HG02884 (cell line): Measurements from ENCODE around the gene SFXN5.
"Not testable (repeated sequence)": the region's sequence is repeated elsewhere in the genome, so short reads cannot be mapped to it uniquely, and the experiment has no call there.

Experiments used
- ATAC-seq: cut with Tn5 transposase; IDR thresholded peaks from one replicate; pipeline ENCODE4 v1.9.1; 2021; ENCODE audit warnings: mild to moderate bottlenecking, moderate library complexity; ENCODE audit not compliant: unreplicated experiment

The SFXN5 gene

DNA sequence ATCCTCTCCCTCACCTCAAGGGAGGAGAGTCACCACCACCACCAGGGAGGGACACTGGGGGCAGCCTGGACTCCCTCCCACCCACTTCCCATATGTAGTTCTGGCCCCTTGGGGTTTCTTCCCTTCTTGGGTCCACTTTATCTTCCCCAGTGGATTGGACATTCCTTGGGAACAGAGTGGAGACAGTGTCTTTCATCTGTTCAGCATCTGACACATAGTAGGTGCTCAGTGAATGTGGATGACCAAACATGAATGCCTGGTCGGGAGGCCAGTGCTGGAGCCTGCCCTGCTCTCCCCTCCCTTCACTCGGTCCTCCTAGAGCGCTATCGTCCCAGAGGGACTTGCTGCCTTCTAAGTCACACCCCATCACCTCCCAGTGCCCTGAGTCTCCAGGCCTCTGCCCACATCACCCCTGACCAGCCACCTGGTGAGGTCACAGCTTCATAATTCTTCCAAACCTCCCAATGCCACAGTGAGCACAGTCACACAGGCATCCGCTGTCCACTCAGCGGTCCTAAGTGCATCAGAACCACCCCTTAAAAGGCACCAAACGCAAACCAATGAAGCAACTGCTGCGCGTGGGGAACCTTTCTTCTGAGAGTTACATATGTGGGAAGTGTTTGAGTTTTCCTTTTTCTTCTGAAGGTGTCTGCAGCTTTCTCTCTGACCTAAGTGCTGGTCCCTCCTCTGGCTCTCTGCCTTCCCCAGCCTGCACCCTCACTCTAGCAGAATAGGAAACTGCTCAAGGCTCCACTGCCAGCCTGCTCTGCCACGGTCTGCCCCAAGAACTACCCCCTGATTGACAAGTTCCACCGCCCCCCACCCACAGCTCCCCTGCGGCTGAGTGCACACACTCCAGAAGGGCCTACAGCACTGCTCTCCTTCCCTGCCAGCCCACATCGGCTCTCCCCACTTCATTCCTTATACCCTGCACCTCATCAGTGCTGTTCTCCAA lies 7.2 kb upstream of the SFXN5 start:
- ATAC-seq: no peak

DNA sequence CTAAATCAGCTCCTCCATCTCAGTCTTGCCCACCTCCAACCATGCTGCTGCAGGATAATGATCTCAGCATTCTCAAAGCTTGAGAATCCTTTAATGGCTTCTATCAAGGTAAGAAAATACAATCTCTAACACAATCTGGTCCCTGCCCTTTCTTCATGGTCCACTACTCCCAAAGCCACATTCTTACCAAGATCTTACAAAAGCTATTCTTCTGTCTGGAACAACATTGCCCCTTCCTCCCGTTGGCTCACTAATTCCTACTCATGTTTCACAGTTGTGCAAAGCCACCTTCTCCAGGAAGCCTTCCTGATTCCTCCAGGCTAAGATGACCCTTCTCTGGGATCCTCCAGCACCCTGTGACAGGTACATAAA lies 5.9 kb upstream of the SFXN5 start:
- no peak for ATAC-seq

DNA sequence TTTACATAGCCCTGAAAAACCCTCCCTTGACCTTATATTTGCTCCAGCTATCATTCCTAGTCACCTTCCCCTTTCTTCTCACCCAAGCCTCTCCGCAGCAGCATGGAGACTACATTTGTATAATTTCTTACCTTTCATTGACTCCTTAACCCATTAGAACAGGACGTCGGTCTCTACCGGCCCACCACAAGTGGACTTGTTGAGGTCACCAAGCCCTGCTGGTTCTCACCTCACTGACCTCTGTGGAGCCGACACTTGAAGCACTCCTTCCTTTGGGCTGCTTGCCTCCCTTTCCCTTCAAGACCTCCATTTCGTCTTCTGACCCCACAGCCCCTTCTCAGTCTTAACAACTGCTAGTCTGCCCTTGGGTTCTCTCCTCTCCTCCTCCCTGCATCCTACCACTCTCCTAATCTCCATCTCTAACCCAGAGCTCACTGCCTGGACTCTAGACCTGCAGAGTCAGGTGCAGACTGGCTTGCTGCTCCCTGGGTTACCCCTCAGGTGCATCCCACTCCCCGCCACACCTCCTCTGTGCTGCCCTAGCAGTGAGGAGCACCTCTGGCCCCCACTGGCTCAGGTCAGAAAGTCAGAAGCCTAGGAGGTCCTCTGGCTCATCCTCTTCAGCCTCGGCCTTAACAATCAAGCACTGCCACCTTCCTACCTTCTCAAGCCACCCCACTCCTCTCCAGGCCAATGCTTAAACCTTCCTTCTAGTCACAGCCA lies 5.3 kb upstream of the SFXN5 start:
- ATAC-seq: no peak

DNA sequence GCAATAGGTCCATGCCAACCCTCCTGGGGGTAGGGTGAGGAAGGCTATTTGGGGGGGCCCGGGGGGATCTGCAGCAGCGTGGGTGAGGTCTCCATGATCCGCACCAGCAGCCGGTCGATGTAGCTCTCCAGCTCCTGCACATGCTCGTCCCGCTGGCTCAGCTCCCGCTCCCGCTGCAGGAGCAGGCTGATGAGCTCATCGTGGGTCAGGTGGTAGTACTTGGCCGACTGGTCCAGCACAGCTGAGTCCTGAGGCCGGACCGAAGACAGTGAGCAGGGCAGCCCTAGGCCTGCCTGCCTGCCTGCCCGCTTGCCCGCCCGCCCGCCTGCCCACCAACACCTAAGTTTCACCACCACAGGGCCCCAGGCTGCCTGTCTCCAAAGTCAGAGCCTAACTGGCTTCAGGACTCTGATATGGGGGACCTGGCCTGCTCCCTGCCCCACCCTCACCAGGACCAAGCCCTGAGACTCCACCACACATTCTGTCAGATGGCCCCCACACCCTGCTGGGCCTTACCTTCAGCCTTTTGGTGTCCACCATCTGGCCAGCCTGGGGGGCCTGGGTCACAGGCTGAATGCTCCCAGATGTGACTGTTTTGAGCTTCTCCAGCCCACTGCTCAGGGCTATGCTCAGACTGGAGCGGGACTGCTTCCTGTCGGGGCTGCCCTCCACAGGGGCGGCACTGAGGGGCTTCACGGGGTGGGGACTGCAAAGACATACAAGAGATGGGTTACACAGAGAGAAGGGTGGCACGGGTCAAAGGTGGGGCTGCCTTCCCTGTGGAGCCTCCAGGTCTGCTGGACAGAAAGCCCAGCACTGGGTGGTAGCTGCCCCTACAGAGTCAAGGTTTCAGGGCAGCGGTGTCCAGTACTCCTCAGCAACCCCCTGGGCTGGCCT lies 4.2 kb upstream of the SFXN5 start:
- no peak for ATAC-seq

DNA sequence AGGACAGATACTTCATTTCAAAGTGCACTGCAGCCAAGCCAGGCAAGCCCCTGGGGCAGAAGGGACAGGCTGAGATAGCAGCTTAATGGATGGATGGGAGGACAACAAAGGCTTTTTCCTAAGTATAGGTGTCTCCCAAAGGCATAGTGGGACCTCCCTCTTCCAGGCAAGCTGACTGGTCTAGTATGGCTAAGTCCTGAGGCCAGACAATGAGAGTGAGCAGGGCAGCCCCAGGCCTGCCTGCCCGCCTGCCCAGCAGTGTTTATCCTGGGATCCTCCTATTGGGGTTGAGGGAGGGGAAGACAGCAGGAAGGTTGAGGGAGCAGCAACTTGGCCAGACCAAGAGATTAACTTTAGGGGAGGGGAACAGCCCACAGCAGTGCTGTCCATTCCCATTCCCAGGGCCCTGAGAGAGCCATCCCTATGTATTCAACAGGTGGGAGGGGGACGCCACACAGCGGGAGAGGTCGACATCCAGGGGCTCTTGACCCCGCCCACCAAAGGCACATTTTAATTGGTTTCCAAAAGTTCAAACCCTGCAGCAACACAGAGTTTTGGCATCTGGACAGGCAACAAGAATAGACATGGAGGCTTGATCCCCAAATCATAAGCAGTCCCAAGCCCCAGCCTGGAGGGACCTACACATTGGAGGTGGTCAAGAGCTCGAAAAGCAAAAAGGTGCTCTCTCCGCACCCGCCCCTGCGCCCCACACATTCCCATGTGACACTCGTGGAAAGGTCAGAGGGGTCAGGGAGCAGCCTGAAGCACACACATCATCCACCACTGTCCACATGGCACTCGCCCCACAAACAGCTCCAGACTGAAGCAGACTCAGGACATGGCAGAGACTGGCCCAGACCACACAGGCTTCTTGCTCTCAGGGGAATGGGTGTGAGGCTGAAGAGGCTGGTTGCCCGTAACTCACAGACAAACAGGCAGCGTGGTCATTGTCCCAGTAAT lies 2.9 kb upstream of the SFXN5 start:
- ATAC-seq: no peak

DNA sequence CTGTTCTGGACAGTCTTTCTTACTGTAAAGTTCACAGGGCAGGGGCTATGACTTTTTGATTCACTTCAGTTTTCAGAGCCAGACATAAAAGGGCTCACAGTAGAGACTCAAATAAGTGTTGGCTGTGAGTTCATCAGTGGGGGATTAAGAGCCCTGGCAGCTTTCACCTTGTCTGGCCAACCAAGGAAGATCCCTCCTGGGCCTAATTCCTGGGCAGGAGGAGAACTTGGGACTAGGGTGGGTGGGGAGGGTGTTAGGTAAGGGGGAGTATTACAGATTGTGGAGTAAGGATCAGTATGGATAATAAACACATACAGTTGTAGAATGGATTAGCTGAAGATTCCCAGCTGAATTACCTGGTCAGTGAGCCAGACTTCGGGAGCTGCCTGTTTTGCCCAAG lies 904 bp upstream of the SFXN5 start:
- ATAC-seq: no peak

DNA sequence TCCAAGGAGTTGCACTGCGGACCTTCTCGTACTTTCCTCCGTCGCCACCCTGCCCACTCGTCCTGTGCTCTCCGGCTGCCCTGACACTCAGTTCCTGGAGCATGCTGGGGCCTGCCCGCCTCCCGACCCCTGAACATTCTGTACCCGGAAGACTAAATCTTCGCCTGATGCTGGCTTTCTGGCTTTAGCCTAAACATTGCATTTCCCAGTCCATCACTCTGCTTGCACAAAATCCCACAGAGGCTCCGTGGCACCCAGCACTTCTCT lies 550 bp upstream of the SFXN5 start:
- peak; percentile 7 for ATAC-seq

DNA sequence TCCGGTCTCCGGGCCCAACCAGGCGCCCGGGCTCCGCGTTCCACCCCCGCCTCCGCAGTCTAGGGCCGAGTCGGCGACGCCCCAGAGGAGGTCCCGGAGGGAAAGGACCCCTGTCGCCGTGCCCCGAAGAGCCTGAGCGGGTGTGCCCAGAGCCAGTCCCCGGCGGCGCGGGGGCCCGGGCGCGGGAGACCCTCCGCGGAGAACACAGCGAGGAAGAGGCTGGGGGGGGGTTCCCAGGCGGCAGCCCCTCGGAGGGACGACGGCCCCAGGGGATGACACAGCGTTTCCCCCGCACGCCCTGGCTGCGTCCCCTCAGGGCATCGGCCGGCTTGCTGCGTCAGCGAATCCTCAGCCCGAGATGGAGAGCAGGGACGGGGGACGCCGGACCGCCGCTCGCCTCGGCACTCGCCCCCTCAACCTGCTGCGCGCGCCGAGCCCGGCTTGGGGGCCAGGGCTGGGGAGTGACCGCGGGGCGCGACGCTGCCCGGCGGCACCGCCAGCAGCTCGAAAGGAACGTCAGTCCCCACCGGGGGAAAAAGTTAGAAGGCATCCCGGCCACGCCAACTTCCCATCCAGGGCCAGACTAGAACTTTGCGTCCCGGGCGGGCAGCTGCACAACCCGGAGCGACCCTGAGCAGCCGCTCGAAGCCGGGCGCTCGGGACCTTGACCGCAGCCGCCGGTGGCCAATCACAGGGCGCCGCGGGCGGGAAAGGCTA lies 711 bp downstream of the SFXN5 start:
- ATAC-seq: peak; percentile 18

DNA sequence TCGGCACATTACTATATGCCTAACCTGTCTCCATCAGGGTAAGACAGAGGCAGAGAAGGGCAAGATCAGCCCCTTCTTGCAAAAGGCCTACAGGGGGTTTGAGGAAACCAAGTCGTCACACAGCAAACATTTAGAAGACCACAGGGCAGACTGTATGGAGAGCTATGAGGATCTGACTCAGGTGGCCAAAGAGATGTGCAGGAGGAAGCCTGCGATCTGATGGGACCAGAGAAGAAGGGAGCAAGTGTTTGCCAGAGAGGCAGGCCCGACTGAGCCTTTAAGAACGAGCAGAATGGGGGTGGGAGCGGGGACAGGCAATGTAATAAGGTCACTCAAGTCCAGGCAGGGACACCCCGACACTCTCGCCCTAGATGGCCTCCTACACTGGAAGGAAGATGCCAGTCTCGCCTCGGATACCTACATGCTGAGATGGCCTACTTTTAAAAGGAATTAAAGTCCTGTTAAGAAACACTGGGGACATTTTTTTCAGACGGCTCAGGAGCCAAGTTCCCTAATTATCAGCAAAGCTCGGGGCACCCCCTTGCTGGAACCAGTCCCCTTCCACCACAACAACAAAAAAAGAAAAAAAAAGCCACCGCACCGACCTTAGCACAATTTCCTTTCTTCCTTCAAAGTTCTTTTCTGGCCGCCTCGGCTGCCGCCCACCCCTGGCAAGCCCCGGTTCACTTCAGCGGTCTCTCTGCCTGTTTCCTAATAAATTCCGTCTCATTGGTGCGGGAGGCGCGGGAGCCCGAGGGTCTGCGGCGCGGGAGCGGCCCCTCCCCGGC lies 1.5 kb downstream of the SFXN5 start:
- ATAC-seq: no peak

DNA sequence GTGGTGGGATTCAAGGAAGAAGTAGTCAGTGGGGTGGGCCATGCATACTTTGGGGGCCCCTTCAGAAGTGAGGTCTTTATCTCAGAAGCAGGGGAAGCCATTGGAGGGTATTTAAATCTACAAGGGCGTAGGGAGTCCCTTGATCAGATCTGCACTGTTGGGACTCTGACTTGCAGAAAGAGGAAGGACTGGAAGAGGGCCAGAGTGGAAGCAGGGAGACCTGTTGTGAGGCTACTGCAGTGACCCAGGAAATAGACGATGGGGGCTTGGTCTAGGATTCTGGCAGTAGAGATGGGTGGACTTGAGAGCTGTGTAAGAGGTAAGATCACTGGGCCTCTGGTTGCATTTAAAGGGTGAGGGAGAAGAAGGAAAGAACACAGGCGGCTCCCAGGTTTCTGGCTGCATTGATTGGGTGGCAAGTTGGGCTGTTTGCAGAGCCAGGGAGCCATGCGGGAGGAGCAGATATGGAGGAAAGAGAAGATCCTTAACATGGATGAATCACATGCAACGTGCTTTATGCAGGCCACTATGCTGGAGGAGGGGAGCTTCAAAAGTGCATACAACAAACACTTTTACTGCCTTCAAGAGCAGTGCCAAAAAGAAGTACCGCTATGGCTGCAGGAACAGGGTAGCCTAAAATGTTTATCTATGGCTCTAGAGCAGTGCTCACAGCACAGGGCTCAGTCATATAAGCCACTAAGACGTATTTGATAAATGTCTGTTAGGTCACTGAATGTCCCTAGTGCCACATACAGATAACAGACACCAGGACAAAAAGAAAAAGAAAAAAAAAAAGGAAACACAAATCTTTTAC lies 2.3 kb downstream of the SFXN5 start:
- no peak for ATAC-seq

DNA sequence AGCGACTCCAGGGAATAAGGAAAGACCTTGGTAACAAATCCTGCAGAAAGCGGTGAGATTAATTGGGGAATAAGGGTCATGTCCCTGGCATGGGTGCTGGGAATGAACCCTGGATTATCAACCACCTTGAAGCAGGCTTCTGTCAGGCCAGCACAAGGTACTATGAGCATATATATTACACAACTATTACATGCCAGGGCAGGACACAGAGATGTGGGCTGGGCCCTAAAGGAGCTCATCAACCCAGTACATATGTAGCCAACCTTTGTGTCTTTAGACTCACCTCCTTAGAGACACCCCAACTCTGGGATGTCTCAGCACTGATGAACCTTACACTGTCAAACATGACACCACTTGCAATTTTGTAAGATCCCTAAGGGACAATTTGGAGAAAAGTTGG lies 3.4 kb downstream of the SFXN5 start:
- ATAC-seq: no peak

DNA sequence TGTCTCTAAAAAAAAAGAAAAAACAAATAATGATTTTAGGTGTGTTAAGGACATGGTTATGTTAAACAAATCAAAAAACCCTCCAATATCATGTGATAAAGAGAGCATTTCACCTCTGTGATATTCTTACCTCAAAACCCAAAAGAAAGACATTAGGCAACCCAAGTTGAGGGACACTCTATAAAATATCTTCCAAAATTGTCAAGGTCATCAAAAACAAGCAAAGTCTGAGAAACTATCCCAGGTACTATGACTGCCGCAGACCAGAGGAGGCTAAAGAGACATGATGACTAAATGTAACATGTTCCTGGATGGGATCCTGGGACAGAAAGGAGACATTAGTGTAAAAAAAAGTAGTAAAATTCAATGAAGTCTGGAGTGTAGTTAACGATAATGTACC lies 4.5 kb downstream of the SFXN5 start:
- no peak for ATAC-seq

DNA sequence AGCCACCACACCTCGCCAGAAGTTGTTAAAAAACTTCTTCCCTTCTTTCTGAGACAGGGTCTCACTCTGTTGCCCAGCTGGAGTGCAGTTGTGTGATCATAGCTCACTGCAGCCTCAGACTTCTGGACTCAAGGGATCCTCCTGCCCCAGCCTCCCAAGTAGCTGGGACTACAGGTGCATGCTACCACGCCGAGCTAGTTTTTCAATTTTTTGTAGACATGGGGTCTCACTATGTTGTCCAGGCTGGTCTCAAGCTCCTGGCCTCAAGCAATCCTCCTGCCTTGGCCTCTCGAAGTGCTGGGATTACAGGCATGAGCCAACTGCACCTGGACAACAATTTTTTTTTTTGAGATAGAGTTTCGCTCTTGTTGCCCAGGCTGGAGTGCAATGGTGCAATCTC lies 6.4 kb downstream of the SFXN5 start:
- ATAC-seq: not testable (repeated sequence)

DNA sequence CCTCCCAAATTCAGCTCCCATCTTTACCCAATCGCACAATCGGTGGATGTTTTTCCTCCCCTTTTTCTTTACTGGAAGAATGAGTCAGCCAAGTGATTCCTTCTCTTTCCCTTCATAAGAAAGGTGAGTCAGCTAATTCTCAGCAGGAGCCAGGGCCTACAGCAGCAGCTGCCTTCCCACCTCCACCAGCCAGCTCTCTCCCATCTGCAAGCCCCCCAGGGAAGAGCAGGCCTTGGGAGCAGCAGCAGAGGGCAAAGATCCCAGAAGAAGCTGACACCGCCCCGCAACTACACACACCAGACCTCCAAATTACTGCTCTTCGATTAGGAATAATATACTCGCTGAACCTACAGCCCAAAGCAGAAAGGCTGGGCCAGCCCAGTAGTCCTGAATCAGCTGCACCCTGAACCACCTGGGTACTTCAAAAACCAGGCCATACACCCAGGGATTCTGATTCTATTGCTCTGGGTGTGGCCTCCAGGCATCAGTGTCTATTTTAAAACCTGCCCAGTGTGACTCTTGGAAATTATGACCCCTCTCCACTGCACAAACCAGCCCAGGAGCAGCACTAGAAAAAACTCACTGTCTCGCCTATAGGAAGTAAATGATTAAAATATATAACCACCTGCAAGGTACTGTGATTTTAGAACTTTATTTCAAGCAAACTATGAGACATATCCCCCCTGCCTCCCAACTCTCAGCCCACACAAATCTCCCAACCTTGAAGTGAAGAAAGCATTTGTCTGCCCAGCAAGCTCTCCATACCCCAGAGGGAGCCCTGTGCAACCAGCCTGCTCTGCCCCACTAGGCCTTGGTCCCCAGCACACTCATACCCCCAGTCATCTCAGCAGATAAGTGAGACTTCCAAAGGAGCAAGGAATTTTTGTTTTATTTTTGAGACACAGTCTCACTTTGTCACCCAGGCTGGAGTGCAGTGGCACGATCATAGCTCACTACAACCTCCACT lies 7.3 kb downstream of the SFXN5 start:
- no peak for ATAC-seq

DNA sequence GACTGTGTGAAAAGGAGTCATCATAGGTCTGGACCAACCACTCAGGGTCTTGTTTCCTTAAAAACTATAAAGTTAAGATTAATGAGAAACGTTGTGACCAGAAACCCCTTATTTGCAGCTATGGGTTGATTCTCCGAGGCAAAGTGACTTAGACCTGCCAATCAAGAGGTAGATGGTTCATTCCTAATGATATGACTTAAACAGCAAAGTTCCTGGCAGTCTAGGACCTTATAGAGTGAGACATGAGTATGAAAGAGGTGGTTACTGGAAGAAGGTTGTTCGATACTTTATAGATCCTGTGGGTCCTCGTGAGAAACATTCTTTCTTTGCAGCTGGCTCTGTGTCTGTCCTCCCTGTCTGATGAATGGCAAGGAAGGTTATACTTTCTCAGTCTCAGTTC lies 8.0 kb downstream of the SFXN5 start:
- no peak for ATAC-seq

DNA sequence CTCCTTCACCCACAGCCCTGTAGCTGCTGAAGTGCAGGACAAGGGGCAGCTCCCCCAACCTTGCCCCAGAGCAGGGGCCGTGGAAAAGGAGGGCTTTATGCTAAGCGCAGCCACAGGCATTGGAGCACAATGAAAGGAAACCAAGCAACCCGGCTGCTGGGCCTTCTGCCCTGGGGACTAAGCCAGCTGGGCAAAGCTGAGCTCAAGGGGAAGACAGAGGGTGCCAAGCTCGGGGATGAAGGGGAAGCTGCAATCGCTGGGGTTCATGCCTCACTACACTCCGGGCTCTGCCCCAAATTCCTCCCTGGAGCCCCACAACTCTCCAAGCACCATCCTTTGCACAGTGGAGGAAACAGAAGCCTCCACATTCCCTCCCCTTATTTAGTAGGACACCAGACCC lies 12.4 kb downstream of the SFXN5 start:
- no peak for ATAC-seq

DNA sequence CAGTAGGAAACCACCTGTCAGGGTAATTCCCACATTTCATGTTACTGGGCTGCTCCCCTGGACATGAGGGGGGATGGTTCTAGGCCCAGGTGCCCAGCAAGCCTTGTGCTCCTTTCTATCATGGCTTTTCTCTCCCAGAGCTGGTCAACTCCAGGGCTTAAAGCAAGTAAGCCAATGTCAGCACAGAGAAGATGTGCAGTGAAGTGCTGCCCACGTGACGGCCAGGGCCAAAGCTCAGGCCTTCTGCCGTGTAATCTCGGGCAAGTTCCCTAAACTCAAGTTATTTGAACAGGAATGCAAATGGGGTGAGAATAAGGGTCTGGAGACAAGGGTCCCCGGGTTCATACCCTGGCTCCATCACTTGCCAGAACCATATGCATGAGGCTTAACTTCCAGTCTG lies 16.5 kb downstream of the SFXN5 start:
- ATAC-seq: no peak
